NCI-H1417 (cell line): ENCODE measurements around the gene KREMEN1.
A peak's percentile ranks its signal among the peaks of the same experiment; 100 is the strongest.

Source experiments
- DNase-seq, 3 experiments: peaks; one replicate each; lab custom pipeline; 2025; lab: John Stamatoyannopoulos, UW

KREMEN1 gene

DNA sequence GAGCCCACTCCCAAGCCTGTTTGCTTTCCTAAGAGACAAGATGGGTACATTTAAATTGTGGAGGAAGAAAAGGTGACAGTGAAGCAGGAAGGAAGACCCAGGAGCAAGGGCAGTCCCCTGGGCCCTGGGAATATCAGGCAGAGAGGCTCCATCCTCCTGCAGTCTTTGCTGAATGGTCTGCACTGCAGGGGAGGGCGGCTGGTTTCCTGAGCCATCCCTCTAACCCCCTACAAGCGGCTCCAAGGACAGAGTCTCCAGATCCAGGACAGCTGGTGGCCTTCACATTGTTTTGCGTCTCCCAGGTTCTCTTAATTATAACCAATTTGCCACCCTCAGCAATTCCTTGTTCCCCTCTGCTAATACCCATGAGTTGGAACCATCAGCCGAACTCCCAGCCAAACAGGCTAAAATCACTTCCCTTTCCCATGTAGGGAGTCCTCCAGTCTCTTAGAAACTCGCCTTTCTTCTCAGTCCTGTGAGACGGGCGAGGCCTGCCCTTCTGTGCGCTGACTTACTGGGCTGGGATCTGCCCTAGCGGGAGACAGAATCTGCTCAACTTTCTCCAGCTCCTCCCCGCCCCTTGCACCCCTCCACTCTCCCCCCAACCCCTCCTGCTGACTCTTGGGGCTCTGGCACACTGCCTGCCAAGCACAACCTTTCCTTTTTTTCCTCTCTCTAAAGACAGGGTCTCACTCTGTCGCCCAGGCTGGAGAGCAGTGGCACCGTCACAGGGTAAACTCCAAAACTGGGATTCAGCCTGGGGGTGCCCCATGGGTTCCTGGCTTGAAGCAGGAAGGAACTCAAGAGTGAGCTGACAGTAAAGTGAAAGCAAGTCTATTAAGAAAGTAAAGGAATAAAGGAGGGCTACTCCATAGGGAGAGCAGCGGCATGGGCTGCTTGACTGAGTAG, 79.5 kb downstream of the KREMEN1 start:
- DNase-seq, result peak in 2 of 3 experiments; percentile 10 to 32

DNA sequence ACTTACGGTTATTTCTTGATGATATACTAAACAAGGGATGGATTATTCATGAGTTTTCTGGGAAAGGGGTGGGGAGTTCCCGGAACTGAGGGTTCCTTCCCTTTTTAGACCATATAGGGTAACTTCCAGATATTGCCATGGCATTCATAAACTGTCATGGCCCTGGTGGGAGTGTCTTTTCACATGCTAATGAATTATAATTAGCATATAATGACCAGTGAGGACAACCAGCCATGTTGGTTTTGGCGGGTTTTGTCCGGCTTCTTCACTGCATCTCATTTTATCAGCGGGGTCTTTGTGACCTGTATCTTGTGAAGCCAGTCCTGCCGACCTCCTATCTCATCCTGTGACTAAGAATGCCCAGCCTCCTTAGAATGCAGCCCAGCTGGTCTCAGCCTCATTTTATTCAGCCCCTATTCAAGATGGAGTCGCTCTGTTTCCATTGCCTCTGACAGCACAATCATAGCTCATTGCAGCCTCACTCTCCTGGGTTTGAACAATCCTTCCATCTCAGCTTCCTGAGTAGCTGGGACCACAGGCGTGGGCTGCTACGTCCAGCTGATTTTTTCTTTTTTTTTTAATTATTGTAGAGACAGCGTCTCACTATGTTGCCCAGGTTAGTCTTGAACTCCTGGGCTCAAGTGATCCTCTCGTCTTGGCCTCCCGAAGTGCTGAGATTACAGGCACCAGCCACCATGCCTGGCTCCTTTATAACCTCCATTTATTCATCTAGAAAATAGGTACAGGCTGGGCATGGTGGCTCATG, 80.3 kb downstream of the KREMEN1 start:
- DNase-seq, result no peak

DNA sequence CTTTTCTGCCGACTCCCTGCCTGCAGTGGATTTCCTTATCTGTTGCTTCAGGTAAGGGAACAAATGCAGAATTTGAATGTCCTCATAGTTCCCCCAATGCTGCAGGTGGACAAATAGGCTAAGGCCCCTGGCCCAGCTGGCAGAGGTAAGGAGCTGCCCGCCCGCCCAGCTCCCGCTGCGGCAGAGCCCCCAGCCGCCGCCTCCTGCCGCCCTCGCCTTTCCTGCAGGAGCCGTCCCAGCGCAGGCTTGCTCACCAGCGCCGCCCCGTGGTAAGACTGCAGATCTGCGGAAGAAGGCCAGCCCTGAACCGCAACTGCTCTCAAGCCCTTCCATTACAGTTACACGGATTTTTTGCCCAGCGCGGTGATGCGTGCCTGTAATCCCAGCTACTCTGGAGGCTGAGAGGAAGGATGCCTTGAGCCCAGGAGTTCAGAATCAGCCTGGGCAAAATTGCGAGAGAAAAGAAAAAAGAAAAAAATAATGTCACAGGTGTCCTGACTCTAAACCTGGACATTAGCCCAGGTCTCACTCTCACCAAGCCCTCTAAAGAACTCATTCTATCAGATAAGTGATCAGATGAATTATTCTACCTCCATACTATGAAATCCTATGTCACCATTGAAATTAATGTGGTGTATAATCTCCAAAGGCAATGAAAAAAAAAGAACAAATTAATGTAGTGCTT, 81.7 kb downstream of the KREMEN1 start:
- peak; percentile 23 to 68 (median 45) for DNase-seq

DNA sequence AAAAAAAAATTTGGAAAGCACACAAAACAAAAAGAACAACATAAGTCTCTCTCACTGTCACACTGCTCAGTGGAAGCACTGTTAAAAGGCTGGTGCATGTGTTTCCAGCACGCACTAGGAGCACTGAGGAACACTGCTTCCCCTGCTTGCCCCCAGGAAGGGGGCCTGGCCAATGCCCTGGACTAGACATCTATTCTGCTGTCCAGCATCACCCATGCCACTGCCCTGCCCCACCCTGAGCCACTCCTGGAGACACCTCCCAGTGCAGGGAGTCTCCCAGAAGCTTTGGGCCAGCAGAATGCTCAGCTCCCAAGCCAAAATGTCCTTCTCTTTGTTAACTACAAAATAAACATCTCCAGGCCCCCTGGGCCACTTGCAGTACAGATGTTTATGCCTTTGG, 83.1 kb downstream of the KREMEN1 start:
- DNase-seq, result no peak

DNA sequence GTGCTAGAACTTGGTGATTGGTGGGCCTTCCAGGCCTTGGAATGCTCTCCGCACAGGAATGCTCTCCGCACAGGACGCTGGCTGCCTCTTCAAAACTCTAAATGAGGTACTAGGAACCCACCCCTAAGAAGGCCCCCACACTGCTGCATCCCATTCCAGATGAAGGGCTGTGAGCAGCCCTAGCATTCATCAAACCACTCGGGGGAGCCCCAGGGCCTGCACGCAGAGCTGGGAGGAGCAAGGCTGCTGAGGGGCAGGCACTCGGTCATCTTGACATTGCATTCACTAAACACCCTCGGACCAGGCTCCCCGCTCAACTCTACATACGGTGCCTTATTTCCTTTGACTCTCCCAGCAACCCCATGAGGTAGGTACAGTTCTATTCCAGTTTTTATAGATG, 83.7 kb downstream of the KREMEN1 start:
- no peak for DNase-seq

DNA sequence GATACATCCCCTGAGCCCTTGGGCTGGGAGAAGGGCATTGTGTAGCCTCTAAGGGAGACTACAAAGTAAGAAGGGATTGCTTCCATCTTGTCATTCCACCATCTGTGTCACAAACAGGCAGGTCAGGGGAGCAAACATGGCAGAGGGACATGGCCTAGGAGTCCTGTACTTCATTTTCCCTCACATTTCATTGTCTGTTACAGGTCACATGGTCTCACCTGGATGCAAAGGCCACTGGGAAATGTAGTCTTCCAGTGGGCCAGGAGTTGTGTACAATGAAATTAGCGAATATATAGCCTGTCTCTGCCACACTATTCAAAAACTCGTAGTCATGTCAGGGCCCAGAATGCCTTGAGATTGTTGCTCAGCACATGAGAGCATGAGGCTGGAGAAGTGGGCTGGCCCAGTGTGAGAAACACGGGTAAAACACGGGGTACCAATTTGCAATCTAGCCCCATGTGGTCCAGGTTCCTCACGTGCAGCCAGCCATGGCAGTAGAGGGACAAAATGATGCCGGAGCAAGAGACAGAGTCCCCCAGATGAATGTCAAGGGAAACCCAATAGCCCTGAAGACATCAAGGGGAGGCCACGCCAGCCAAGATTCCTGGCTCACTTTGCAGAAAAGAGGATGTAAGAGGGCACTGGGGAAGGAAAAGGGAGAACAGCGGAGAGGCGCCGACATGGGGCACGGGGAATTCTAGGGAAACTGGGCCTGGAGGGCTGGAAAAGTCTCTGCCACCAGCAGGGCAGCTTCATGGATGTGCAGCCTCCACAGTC, 85.1 kb downstream of the KREMEN1 start:
- peak in 1 of 3 experiments; percentile 0 for DNase-seq

DNA sequence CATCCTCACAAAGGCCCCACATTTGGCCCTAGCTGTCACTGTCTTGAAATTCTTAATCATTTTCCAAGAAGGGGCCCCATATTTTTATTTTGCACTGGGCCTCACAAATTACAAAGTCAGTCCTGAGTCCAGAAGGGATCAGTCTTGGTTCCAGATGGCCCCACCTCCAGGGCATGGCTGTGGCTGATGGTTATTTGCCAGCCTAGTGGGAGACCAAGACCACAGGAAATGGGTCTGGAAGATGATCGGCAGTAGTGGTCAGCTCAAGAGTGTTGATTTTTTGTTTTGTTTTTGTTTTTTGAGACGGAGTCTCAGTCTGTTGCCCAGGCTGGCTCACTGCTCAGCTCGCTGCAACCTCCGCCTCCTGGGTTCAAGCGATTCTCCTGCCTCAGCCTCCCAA, 85.7 kb downstream of the KREMEN1 start:
- no peak for DNase-seq

DNA sequence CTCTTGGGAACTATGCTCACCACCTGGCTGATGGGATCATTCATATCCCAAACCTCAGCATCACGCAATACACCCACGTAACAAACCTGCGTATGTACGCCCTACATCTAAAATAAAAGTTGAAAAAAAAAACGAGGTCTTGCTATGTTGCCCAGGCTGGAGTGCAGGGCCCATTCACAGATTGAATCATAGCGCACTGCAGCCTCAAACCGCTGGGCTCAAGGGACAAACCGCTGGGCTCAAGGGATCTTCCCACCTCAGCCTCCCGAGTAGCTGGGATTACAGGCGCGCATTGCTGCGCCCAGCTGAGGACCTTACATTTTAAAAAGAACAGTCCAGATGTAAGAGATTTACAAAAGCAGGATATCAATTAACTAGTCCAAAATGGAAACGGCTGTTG, 91.0 kb downstream of the KREMEN1 start:
- no peak for DNase-seq

DNA sequence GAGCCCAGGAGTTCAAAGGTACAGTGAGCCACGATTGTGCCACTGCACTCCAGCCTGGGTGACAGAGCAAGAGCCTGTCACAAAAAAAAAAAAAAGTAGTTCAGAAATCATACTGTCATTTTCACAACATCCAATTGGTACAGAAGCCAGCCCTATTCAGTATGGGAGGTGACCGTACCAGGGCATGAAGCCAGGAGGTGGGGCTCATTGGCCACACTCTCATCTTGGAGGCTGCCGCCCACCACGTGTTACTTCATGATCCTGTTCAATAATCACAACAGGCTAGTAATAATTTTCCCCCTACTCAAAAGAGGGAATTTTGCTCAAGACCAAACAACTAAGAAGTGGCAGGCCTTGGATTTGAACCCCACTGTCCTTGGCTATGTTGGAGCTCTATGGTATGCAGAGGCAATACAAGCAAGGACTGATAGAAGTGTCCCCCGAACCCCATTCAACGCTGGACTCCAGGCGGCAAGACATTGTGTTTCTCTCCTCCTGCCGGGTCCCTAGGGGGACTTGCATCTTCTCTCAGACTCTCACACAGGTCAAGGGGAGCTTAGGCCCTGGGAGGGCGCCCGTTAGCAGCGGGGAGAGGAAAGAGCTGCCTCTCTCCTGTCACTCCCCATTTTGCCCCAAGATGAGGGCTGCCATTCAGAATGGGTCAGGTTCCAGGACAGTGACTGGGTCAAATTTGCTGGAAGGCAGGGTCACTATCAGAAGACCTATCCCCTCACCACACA, 92.7 kb downstream of the KREMEN1 start:
- DNase-seq, result no peak

DNA sequence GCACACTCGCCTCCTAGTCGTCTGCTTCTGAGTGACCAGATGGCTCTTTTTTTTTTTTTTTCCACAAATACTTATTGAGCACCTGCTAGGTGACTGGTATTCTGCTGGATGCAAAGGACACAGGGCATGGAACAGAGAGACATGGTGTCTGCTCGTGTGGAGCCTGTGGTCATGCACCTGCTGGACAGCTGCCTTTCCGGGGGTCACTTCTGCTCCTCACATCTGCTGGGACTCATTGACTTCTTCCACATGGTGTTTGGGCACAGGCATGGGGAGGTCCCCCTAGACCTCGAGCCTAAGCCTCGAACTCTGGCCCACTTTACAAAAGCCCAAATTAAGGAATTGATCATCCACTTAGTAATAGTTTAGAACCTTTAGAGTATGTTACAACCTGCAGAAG, 93.3 kb downstream of the KREMEN1 start:
- DNase-seq, result no peak

DNA sequence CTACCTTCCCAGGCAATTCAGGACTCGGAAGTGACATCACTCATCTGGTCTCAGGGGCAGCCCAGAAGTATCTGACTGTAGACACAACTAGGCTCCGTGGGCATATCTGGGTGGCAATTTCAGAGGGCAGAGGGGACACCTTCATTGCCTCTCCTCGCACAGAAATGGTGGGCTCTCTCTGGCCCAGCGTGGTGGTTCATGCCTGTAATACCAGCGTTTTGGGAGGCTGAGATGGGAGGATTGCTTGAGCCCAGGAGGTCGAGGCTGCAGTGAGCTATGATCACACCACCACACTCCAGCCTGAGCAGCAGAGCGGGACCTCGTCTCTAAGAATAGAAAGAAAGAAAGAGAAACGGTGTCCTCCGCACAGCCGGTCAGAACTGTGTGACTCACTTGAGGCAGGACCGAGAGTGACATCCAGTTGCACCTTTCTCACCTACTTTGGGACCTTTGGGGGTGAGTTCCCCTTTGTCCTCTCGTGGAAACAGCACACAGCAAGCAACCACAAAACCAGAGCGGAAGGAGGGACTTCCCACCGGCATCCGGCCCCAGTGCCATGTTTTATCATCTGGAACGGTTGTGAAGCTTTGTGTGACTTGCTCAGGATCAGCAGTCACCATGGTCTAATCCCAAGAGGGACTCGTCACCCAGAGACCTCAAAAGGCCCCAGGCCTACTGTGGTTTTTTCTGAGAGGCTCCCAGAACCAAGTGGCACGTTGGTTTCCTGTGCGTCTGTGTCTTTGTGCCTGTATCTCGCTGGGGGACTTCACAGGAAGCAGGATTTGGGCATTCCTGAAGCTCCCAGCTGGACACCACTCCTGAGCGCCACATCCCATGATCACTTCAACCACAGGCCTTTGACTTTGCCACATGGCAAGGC, 94.4 kb downstream of the KREMEN1 start:
- DNase-seq, result no peak

DNA sequence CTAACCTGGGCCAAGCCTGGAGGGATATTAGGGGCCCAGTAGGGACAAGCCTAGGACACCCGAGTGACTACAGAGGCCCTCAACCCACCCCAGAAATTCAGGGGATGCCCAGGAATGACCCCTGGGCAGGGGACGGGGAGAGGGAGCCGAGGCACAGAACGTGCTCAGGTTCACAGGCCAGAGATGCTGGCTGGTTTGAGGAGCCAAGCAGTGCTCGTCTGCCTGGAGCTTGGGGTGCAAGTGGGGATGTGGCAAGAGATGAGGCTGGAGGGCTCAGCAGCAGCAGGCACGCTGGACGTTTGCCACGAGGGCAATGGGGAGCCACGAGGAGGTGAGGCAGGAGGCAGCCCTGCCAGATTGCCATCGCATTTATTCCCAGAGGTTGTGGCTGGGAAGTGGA, 98.9 kb downstream of the KREMEN1 start:
- no peak for DNase-seq

DNA sequence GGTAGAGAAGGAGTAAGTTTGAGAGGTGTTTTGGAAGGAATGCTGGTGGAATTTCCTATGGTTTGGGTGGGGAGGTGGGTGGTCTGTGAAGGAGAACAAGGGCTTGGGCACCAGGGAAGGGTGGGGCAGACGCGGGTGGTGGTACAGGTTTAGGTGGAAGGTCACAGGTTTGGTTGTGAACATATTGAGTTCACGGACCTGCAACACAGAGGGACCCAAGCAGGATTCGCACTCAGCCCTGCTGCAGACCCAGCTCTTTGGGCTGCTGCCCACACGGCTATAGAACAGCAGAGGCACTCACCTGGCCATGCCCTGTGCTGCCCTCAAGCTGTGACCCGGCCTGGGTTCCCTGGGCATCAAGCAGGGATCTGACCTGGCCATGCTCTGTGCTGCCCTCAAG, 99.4 kb downstream of the KREMEN1 start:
- no peak for DNase-seq

DNA sequence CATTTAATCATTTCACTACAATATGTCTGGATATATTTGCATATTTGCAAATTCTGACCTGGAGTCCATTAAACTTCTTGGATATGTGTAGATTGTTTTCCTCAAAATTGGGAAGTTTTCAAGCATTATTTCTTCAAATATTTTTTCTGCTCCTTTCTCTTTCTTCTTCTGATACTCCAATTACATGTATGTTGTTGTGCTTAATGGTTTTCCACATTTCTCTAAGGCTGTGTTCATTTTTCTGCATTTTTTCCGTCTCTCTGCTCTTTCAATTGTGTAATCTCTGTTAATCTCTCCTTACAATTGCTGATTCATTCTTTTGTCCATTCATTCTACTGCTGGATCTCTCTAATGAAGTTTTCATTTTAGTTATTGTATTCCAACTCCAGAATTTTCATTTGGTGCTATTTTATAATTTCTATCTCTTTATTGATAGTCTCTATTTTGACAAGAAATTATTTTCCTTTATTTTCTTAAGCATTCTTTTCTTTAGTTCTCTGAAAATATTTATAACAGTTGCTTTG, 102.5 kb downstream of the KREMEN1 start:
- DNase-seq, result no peak

DNA sequence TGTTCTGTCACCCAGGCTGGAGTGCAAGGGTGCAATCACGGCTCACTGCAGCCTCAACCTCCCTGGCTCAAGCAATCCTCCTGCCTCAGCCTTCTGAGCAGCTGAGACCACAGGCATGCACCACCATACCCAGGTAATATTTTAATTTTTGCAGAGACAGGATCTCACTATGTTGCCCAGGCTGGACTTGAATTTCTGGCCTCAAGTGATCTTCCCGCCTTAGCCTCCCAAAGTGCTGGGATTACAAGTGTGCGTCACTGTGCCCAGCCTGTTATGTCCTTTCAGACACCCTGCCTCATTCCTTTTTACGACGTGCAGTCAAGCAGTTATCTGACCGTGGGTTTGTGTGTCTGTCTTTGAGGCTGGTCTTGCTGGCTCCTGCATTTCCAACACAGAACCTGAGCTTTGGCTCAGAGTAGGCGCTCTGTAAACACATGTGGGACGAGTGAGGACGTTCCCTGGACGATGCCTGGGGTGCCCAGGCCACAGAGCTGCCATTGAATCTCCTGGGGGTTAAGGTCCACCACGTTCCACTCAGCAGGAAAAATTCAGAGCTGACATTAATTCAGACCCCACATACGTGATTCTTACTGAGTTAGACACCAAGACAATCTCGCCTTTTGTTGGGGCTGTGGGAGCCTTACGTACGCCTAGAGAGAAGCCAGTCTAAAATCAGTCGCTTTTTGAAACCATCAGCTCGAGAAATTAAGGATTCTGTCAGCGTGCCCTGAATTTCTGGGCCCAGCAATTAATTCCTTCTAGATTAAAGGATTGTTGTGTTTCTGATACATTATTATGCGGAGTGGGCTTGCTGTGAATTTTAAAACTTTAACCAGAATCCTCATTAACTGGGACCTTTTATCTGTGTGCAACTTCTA, 111.4 kb downstream of the KREMEN1 start:
- DNase-seq, result no peak

DNA sequence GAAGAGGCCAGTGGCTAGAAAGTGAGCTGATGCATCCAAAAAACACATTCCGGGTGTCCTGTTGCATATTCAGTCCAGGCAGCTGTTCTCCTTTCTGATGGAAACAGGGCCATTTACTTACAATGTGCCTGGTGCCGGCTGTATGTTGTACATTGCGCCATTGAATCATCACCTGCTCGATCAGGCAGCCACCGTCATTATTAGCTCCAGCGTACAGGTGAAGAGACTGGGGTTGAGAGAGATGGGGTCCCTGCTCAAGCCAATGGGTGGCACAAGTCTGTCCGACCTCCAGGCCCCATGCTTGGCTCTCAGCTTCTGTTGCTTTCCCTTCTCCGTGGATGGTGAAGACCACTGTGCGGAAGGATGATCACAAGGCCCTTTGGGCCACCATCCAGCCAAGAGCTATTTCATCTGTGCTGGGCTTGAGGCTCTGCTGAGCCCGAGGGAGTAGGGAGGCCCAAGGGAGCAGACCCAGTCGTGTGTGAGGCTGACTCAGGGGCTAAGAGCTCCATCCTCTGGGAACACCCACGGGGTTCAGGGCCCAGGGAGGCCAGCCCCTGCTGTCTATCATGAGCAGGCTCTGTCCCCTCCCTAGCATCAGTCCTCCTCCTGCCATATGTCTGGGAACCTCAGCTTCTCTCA, 112.1 kb downstream of the KREMEN1 start:
- no peak for DNase-seq

DNA sequence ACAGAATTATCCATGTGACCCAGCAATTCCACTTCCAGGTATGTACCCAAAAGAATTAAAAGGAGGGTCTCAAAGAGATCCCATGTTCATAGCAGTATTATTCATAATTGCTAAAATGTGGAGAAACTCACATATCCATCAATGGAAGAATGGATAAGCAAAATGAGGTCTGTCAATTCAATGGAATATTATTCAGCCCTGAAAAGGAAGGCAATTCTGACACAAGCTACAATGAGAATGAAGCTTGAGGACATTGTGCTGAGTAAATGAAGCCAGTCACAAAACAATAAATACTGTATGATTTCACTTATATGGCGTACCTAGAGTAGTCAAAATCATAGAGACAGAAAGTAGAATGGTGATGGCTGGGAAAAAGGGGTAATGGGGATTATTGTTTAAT, 113.5 kb downstream of the KREMEN1 start:
- no peak for DNase-seq

DNA sequence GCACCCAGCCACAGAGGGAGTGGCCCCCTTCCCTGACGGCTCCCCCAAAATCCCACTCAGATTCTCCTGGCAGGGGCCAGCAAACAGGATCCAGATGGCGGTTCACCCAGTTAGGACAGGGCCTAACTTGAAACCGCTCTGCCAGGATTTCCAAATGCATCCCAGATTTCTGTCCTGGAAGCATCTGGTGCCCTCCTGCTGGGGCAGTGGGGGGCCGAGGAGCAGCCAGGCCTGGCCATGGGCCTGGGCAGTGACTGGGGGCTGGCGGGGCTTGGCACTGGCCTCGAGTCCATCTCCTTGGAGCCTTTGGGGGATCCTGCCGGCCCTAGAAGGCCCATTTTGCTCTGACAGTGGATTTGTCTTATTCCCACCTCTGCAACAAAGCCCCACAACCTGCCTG, 115.0 kb downstream of the KREMEN1 start:
- no peak for DNase-seq
